Heart right ventricle (tissue), 16 donors: ENCODE results near the gene ATP2A3. TPM values are rescaled to one million over a fixed set of nuclear protein-coding genes. Genes with fewer than 3 reads are reported as not detected.

Experiments used
- ATAC-seq, 8 donors: fragments of 200-7000 bp; cut with Tn5 transposase; one replicate each; pipeline ENCODE4 v1.9.1; 2020; ENCODE audit warnings: mild to moderate bottlenecking in 8 of 8, moderate library complexity in 8 of 8, moderate number of reproducible peaks in 1 of 8
- DNase-seq, 2 donors: peaks; one replicate each; pipeline ENCODE4 v3.0.0-alpha.2; 2020
- H3K27ac ChIP-seq, 10 donors: fragments of 200-600 bp; sonication (generic) in 2 of 10; one replicate each; pipeline versions ENCODE4 v1.5.0 to v1.8.0; 2020 to 2022; ENCODE audit warnings: mild to moderate bottlenecking in 3 of 10
- H3K27me3 ChIP-seq, 7 donors: fragments of 200-600 bp; one replicate each; pipeline ENCODE4 v1.8.0; 2021 to 2022; ENCODE audit warnings: mild to moderate bottlenecking in 2 of 7
- H3K36me3 ChIP-seq, 9 donors: fragments of 200-600 bp; sonication (generic) in 1 of 9; one replicate each; pipeline versions ENCODE4 v1.5.0 to v1.8.0; 2020 to 2022; ENCODE audit warnings: mild to moderate bottlenecking in 2 of 9
- H3K4me1 ChIP-seq, 9 donors: fragments of 200-600 bp; sonication (generic) in 1 of 9; one replicate each; pipeline versions ENCODE4 v1.5.0 to v1.8.0; 2020 to 2022; ENCODE audit warnings: mild to moderate bottlenecking in 4 of 9
- H3K4me3 ChIP-seq, 10 donors: fragments of 200-600 bp; sonication (generic) in 2 of 10; one replicate each; pipeline versions ENCODE4 v1.5.0 to v1.8.0; 2020 to 2022; ENCODE audit warnings: mild to moderate bottlenecking in 7 of 10, moderate library complexity in 2 of 10
- H3K9me3 ChIP-seq, 11 donors: fragments of 200-600 bp in 10 of 11; sonication (generic) in 2 of 11; one replicate each; pipeline versions ENCODE4 v1.5.0 to v1.8.0; 2013 to 2022; ENCODE audit warnings: mild to moderate bottlenecking in 2 of 11, control low read depth in 1 of 11, moderate library complexity in 1 of 11
- CTCF ChIP-seq, 9 donors: fragments of 200-600 bp; sonication (generic) in 2 of 9; IDR thresholded peaks; one replicate each; pipeline versions ENCODE4 v1.5.0 to v1.8.0; 2021 to 2022; ENCODE audit warnings: antibody characterized with exemption in 9 of 9, mild to moderate bottlenecking in 5 of 9, moderate library complexity in 1 of 9
- WGBS, 2 donors: extraction: QIAGEN DNeasy Blood & Tissue Kit; methylation state at CpG; one replicate each; pipeline ENCODE4 v1.1.7; 2013; ENCODE audit warnings: inconsistent platforms in 1 of 2; 5-methylcytosine and 5-hydroxymethylcytosine counted together
- intact Hi-C, 10 donors: fragments of 100-400 bp; cut with DNase I; formaldehyde crosslinking; loops; one replicate each; pipeline versions ENCODE4 v1.11.1 to v1.14.2; 2022
- polyA plus RNA-seq, 2 donors: library from polyadenylated mRNA; stranded (reverse); fragments of 200-250 nt; gene quantifications; one replicate each; pipeline ENCODE4 v1.2.3, GENCODE V29; 2013
- total RNA-seq, 10 donors: library from RNA; stranded (reverse); fragmentation: NEBNext Ultra II Directional in 3 of 10; extraction: Animal tissue kit (Norgen Biotek cat#: 25700) in 3 of 10; gene quantifications; one replicate each; pipeline versions ENCODE4 v1.2.1 to v1.2.4, GENCODE V29; 2021 to 2023
- donor health status: Arrhythmogenic right ventricular cardiomyopathy.
- donor health status: ischemic (EF 13 %, LVEDD 7.1; RV severe dilation, severe dysfunction).
- donor health status: healthy with polysubstance abuse.
- donor health status: DM: no; HTN: yes; CAD: no.
- donor health status: DM: no; HTN: no; CAD: no.
- donor health status: ischemic (EF 25% LVEDD 6.9; RV normal size, moderate dysfunction).
- donor health status: ischemic (EF 25% LVEDD 5.7; RV mildly dilated, moderate dysfunction).
- donor health status: healthy.
- donor health status: DM: yes; HTN: yes; CAD: no.
- donor health status: Ischemic cardiomyopathy.
- donor health status: ischemic (EF 35%, LVEDD 5.7; RV mildly dilated, moderate dysfunction).
- donor health status: nonischemic (EF 11% LVEDD 7.7; RV severe dilation, severe dysfunction).
- donor health status: DM: yes; HTN: yes; CAD: no.
- donor health status: PGD.
- donor health status: ischemic (EF 29% LVEDD 5.4; RV normal size, mild dysfunction).
- donor health status: nonischemic (EF 23%, LVEDD 6.1; RV moderate dilation, normal function).

Gene ATP2A3
- total and polyA plus RNA-seq, 12 donors, result 4.3 to 11.0 (median 7.3) TPM

GRCh38 chr17:3919123-3919624 lies 45.1 kb downstream of the ATP2A3 start:
- Histone ChIP-seq H3K27me3 (no peaks in the 10 kb centered on the region), H3K27ac (peak overlapping the region in 9 of 10 donors; percentile 9 to 69 (median 48)), H3K36me3 (no peaks in the 10 kb centered on the region), H3K9me3 (no peaks in the 10 kb centered on the region), H3K4me1 (peaks cover 6 to 43% (median 31%) of the 10 kb centered on the region in 9 donors), H3K4me3 (no peak overlapping the region)
- ATAC-seq (peak in 6 of 8 donors; percentile 11 to 35 (median 32)), DNase-seq (peak in 1 of 2 donors; percentile 68)
- intact Hi-C loops, result loop anchor here in 3 of 10 donors (5.0 to 10.0 kb wide), 3 partner anchors 57 to 156 kb away; no protein-coding TSS in a partner anchor
- TF ChIP-seq CTCF (IDR thresholded peaks at IDR 0.05), result no peak
- 55 to 64% methylated on average over 22 of the region's 22 CpGs for WGBS, 2 donors

- Histone ChIP-seq H3K27me3 (no peaks in the 10 kb centered on the region), H3K4me3 (no peak overlapping the region), H3K9me3 (no peaks in the 10 kb centered on the region), H3K4me1 (peaks cover 9 to 48% (median 38%) of the 10 kb centered on the region in 9 donors), H3K27ac (peak overlapping the region in 9 of 10 donors; percentile 9 to 69 (median 48)), H3K36me3 (no peaks in the 10 kb centered on the region)
- 57 to 60% methylated on average over 8 of the region's 8 CpGs for WGBS, 2 donors
- intact Hi-C loops, result loop anchor here in 3 of 10 donors (5.0 to 10.0 kb wide), 3 partner anchors 56 to 156 kb away; no protein-coding TSS in a partner anchor
- no peak for TF ChIP-seq CTCF (IDR thresholded peaks at IDR 0.05)
- ATAC-seq (peak in 7 of 8 donors; percentile 15 to 58 (median 31)), DNase-seq (peak in 1 of 2 donors; percentile 58)
Measured at GRCh38 chr17:3918372-3919122, 45.7 kb downstream of the ATP2A3 start.

GRCh38 chr17:3917391-3917931 lies 46.8 kb downstream of the ATP2A3 start:
- 14 to 16% methylated on average over 11 of the region's 11 CpGs for WGBS, 2 donors
- Histone ChIP-seq H3K27ac (peak overlapping the region in 7 of 10 donors; percentile 14 to 89 (median 48)), H3K27me3 (no peaks in the 10 kb centered on the region), H3K9me3 (no peaks in the 10 kb centered on the region), H3K36me3 (no peaks in the 10 kb centered on the region), H3K4me3 (peak overlapping the region in 1 of 10 donors; percentile 51), H3K4me1 (peaks cover 9 to 50% (median 39%) of the 10 kb centered on the region in 9 donors)
- ATAC-seq (peak in 7 of 8 donors; percentile 20 to 62 (median 42)), DNase-seq (peak; percentile 73 to 82)
- intact Hi-C loops, result loop anchor here in 3 of 10 donors (5.0 to 10.0 kb wide), 3 partner anchors 55 to 157 kb away; no protein-coding TSS in a partner anchor
- TF ChIP-seq CTCF (IDR thresholded peaks at IDR 0.05), result peak in 1 of 9 donors; percentile 10

- Histone ChIP-seq H3K36me3 (no peaks in the 10 kb centered on the region), H3K4me1 (peaks cover 9 to 51% (median 41%) of the 10 kb centered on the region in 9 donors), H3K27ac (peak overlapping the region in 7 of 10 donors; percentile 14 to 89 (median 48)), H3K27me3 (no peaks in the 10 kb centered on the region), H3K9me3 (no peaks in the 10 kb centered on the region), H3K4me3 (peak overlapping the region in 1 of 10 donors; percentile 51)
- DNase-seq (no peak), ATAC-seq (no peak)
- WGBS, 2 donors, result 75% methylated on average over 10 of the region's 10 CpGs
- no peak for TF ChIP-seq CTCF (IDR thresholded peaks at IDR 0.05)
- intact Hi-C loops, result loop anchor here in 3 of 10 donors (5.0 to 10.0 kb wide), 3 partner anchors 55 to 158 kb away; no protein-coding TSS in a partner anchor
Measured at GRCh38 chr17:3916825-3917224, 47.4 kb downstream of the ATP2A3 start.
